HAP-1 (cell line): ENCODE results near the gene HADHB.
"Not testable (repeated sequence)": the region's sequence is repeated elsewhere in the genome, so short reads cannot be mapped to it uniquely, and the experiment has no call there.

Experiments
- DNase-seq, 2 experiments: peaks; one replicate each; pipeline ENCODE4 v3.0.0-alpha.2; 2016 to 2020; ENCODE audit warnings: low spot score in 2 of 2
- H3K27me3 ChIP-seq: fragments of 250-450 bp; sonication (Bioruptor Pico); 2 replicates; pipeline ENCODE4 v1.5.1; 2020; ENCODE audit warnings: low read depth, mild to moderate bottlenecking, moderate library complexity
- H3K36me3 ChIP-seq: fragments of 250-450 bp; sonication (Bioruptor Pico); replicated peaks from 2 replicates; pipeline ENCODE4 v1.5.1; 2020; ENCODE audit warnings: mild to moderate bottlenecking
- H3K4me1 ChIP-seq: fragments of 250-450 bp; sonication (Bioruptor Pico); 2 replicates; pipeline ENCODE4 v1.5.1; 2020; ENCODE audit warnings: mild to moderate bottlenecking
- H3K4me3 ChIP-seq: fragments of 250-450 bp; sonication (Bioruptor Pico); 2 replicates; pipeline ENCODE4 v1.5.1; 2020; ENCODE audit warnings: mild to moderate bottlenecking, moderate library complexity
- H3K9me3 ChIP-seq: fragments of 250-450 bp; sonication (Bioruptor Pico); 2 replicates; pipeline ENCODE4 v1.5.1; 2020; ENCODE audit warnings: mild to moderate bottlenecking, moderate library complexity
- in situ Hi-C: fragments of 300-500 bp; cut with MboI; formaldehyde crosslinking; loops from 3 replicates; pipeline ENCODE4 v1.14.3; 2020; ENCODE audit warnings: low sequenced_read_pairs, inconsistent platforms, mixed read lengths

Gene HADHB

GRCh38 chr2:26316041-26316440 lies 71.3 kb downstream of the HADHB start:
- peaks cover 2% of the 10 kb centered on the region; the same call in 1 of the 2 replicates for H3K27me3 ChIP-seq
- no peaks in the 10 kb centered on the region for H3K9me3 ChIP-seq
- no peak for DNase-seq
- no peaks in the 10 kb centered on the region for H3K36me3 ChIP-seq
- no peak overlapping the region for H3K4me3 ChIP-seq
- in situ Hi-C loops: no loop called here
- H3K4me1 ChIP-seq: no peaks in the 10 kb centered on the region

- H3K27me3 ChIP-seq: peaks cover 2% of the 10 kb centered on the region; the same call in 1 of the 2 replicates
- no peak for DNase-seq
- in situ Hi-C loops: no loop called here
Observed at GRCh38 chr2:26316845-26317244, 72.1 kb downstream of the HADHB start.

GRCh38 chr2:26317377-26318105 lies 72.8 kb downstream of the HADHB start:
- Histone ChIP-seq H3K36me3 (no peaks in the 10 kb centered on the region), H3K27me3 (peaks cover 2% of the 10 kb centered on the region), H3K4me1 (no peaks in the 10 kb centered on the region), H3K4me3 (no peak overlapping the region), H3K9me3 (no peaks in the 10 kb centered on the region)
- DNase-seq: no peak
- in situ Hi-C loops: no loop called here

More at GRCh38 chr2:26316845-26317244, 72.1 kb downstream of the HADHB start:
- Histone ChIP-seq H3K9me3 (no peaks in the 10 kb centered on the region), H3K36me3 (no peaks in the 10 kb centered on the region), H3K4me3 (no peak overlapping the region), H3K4me1 (no peaks in the 10 kb centered on the region)

GRCh38 chr2:26318950-26319349 lies 74.2 kb downstream of the HADHB start:
- H3K36me3 ChIP-seq: no peaks in the 10 kb centered on the region
- DNase-seq: no peak
- H3K27me3 ChIP-seq: peaks cover 2% of the 10 kb centered on the region
- no peak overlapping the region for H3K4me3 ChIP-seq
- in situ Hi-C loops: no loop called here
- no peaks in the 10 kb centered on the region for H3K9me3 ChIP-seq
- H3K4me1 ChIP-seq: no peaks in the 10 kb centered on the region

GRCh38 chr2:26324479-26324878 lies 79.7 kb downstream of the HADHB start:
- DNase-seq: not testable (repeated sequence)

GRCh38 chr2:26324903-26325302 lies 80.2 kb downstream of the HADHB start:
- in situ Hi-C loops: no loop called here
- no peaks in the 10 kb centered on the region for H3K4me1 ChIP-seq
- DNase-seq: no peak

More at GRCh38 chr2:26324479-26324878, 79.7 kb downstream of the HADHB start:
- H3K36me3 ChIP-seq, H3K9me3 ChIP-seq, H3K4me1 ChIP-seq, in situ Hi-C loops, H3K4me3 ChIP-seq, H3K27me3 ChIP-seq: not testable (repeated sequence)

GRCh38 chr2:26325851-26326250 lies 81.1 kb downstream of the HADHB start:
- no peaks in the 10 kb centered on the region for H3K9me3 ChIP-seq
- H3K36me3 ChIP-seq: no peaks in the 10 kb centered on the region
- no peaks in the 10 kb centered on the region for H3K4me1 ChIP-seq
- no peak overlapping the region for H3K4me3 ChIP-seq
- DNase-seq: no peak
- H3K27me3 ChIP-seq: no peaks in the 10 kb centered on the region; the same call in 1 of the 2 replicates
- in situ Hi-C loops: no loop called here

More at GRCh38 chr2:26324903-26325302, 80.2 kb downstream of the HADHB start:
- H3K36me3 ChIP-seq: no peaks in the 10 kb centered on the region
- H3K27me3 ChIP-seq: no peaks in the 10 kb centered on the region; the same call in 1 of the 2 replicates
- H3K4me3 ChIP-seq: no peak overlapping the region
- H3K9me3 ChIP-seq: no peaks in the 10 kb centered on the region

- H3K9me3 ChIP-seq: no peaks in the 10 kb centered on the region
- no peak for DNase-seq
- no peaks in the 10 kb centered on the region; the same call in 1 of the 2 replicates for H3K27me3 ChIP-seq
- H3K36me3 ChIP-seq: no peaks in the 10 kb centered on the region
- in situ Hi-C loops: no loop called here
- H3K4me3 ChIP-seq: no peak overlapping the region
- no peaks in the 10 kb centered on the region for H3K4me1 ChIP-seq
Observed at GRCh38 chr2:26326514-26326913, 81.8 kb downstream of the HADHB start.

- no peak overlapping the region for H3K4me3 ChIP-seq
- no peaks in the 10 kb centered on the region for H3K36me3 ChIP-seq
- H3K9me3 ChIP-seq: no peaks in the 10 kb centered on the region
- in situ Hi-C loops: no loop called here
- no peaks in the 10 kb centered on the region for H3K4me1 ChIP-seq
- DNase-seq: no peak
- H3K27me3 ChIP-seq: no peaks in the 10 kb centered on the region; the same call in 1 of the 2 replicates
Observed at GRCh38 chr2:26327291-26328272, 82.8 kb downstream of the HADHB start.

- H3K4me1 ChIP-seq, H3K27me3 ChIP-seq, in situ Hi-C loops, H3K9me3 ChIP-seq, H3K4me3 ChIP-seq, H3K36me3 ChIP-seq, DNase-seq: not testable (repeated sequence)
Observed at GRCh38 chr2:26329083-26329482, 84.3 kb downstream of the HADHB start.

- Histone ChIP-seq H3K4me1 (no peaks in the 10 kb centered on the region), H3K36me3 (no peaks in the 10 kb centered on the region), H3K27me3 (peaks cover 7% of the 10 kb centered on the region), H3K4me3 (no peak overlapping the region), H3K9me3 (no peaks in the 10 kb centered on the region)
- in situ Hi-C loops: no loop called here
- peak; percentile 58 to 88 for DNase-seq
Observed at GRCh38 chr2:26330114-26330549, 85.4 kb downstream of the HADHB start.

GRCh38 chr2:26330604-26331003 lies 85.9 kb downstream of the HADHB start:
- no peaks in the 10 kb centered on the region for H3K36me3 ChIP-seq
- DNase-seq: no peak

GRCh38 chr2:26331321-26331720 lies 86.6 kb downstream of the HADHB start:
- H3K4me3 ChIP-seq, H3K9me3 ChIP-seq, DNase-seq, H3K27me3 ChIP-seq, in situ Hi-C loops, H3K4me1 ChIP-seq, H3K36me3 ChIP-seq: not testable (repeated sequence)

More at GRCh38 chr2:26330604-26331003, 85.9 kb downstream of the HADHB start:
- Histone ChIP-seq H3K4me1 (no peaks in the 10 kb centered on the region), H3K9me3 (no peaks in the 10 kb centered on the region), H3K4me3 (no peak overlapping the region), H3K27me3 (peaks cover 7% of the 10 kb centered on the region)
- in situ Hi-C loops: no loop called here

- H3K4me1 ChIP-seq: peaks cover 7% of the 10 kb centered on the region; the same call in 1 of the 2 replicates
- in situ Hi-C loops: no loop called here
- no peaks in the 10 kb centered on the region for H3K36me3 ChIP-seq
- no peak for DNase-seq
- peaks cover 7% of the 10 kb centered on the region for H3K27me3 ChIP-seq
- no peaks in the 10 kb centered on the region for H3K9me3 ChIP-seq
- no peak overlapping the region for H3K4me3 ChIP-seq
Observed at GRCh38 chr2:26333293-26333692, 88.6 kb downstream of the HADHB start.
